HFF-Myc (cell line): ENCODE measurements around the gene OR2T11.

Experiments
- DNase-seq: peaks from one replicate; pipeline ENCODE4 v3.0.0-alpha.2; 2011; ENCODE audit warnings: low read depth; ENCODE audit errors: extremely low read depth
- H3K4me3 ChIP-seq: replicated peaks from 2 replicates; pipeline ENCODE4 v1.5.1; 2011; ENCODE audit warnings: low read depth, mild to moderate bottlenecking, control low read depth, low read length
- TF ChIP-seq, protein P1 (sequence below): IDR thresholded peaks from 2 replicates; pipeline ENCODE4 v1.5.1; 2012; ENCODE audit warnings: mild to moderate bottlenecking, low read depth, low read length, control low read depth; ENCODE audit errors: missing control alignments

Gene OR2T11

GRCh38 chr1:248597589-248597988, 37.3 kb downstream of the OR2T11 start, which contains the start of gene OR2T10:
Gene OR2T10, minus strand, starts transcription at chr1:248597700. Its CDS starts 3,932 bp downstream, at chr1:248593768.
- DNase-seq, result no peak
- no peak within 1 kb of the TSS for H3K4me3 ChIP-seq
- TF ChIP-seq, protein P1, sequence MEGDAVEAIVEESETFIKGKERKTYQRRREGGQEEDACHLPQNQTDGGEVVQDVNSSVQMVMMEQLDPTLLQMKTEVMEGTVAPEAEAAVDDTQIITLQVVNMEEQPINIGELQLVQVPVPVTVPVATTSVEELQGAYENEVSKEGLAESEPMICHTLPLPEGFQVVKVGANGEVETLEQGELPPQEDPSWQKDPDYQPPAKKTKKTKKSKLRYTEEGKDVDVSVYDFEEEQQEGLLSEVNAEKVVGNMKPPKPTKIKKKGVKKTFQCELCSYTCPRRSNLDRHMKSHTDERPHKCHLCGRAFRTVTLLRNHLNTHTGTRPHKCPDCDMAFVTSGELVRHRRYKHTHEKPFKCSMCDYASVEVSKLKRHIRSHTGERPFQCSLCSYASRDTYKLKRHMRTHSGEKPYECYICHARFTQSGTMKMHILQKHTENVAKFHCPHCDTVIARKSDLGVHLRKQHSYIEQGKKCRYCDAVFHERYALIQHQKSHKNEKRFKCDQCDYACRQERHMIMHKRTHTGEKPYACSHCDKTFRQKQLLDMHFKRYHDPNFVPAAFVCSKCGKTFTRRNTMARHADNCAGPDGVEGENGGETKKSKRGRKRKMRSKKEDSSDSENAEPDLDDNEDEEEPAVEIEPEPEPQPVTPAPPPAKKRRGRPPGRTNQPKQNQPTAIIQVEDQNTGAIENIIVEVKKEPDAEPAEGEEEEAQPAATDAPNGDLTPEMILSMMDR, result no peak

DNA sequence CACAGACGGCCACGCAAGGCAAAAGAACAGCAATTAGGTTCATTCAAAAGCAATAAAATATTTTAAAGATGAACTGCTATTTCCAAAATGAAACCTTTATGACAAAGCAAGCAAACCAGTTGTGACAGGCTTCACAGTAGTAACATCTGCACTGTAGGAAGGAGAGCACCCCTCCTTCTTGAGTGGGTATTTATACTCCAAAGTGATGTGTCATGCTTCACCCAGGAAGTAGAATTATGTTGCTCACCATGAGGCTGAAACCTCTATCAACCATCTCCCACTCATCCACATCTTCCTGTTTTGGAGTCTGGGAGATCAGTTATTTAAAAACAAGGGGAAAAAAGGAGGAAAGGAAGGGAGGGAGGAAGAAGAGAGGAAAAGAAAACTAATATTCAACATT, 38.3 kb downstream of the OR2T11 start:
- no peak overlapping the region for H3K4me3 ChIP-seq
- TF ChIP-seq, protein P1, result no peak
- no peak for DNase-seq

DNA sequence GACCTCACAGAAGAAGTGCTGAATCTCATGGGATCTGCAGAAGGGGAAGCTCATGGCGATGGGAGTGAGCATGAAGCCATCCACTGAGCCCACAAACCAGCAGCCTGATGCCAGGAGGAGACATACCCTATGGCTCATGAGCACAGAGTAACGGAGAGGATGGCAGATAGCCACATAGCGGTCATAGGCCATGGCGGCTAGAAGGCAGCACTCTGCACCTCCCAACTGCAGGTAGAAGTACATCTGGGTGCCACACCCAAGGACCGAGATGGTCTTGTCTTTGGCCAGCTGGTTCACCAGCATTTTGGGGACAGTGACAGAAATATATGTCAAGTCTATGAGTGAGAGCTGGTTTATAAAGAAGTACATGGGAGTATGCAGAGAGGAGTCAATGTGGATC, 41.7 kb downstream of the OR2T11 start:
- no peak overlapping the region for H3K4me3 ChIP-seq
- TF ChIP-seq, protein P1, result no peak

DNA sequence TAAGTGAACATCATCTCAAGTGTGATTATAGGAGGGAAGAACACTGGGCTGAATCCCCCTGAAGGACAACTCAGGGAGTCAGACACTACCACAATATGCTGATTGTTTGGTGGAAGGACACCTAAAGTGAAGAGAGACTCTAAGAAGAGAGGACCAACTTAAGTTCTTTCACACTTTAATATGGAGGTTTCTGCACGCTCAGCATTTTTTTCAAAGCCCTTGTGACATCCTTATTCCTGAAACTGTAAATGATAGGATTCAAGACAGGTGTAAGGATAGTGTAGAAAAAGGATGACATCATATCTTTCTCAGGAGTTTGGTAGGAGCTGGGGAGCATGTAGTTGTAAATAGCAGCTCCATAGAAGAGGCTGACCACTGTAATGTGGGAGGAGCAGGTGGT, 42.2 kb downstream of the OR2T11 start:
- TF ChIP-seq, protein P1, result no peak
- DNase-seq, result no peak
- H3K4me3 ChIP-seq, result no peak overlapping the region

More for the DNA sequence above, 41.7 kb downstream of the OR2T11 start:
- no peak for DNase-seq

DNA sequence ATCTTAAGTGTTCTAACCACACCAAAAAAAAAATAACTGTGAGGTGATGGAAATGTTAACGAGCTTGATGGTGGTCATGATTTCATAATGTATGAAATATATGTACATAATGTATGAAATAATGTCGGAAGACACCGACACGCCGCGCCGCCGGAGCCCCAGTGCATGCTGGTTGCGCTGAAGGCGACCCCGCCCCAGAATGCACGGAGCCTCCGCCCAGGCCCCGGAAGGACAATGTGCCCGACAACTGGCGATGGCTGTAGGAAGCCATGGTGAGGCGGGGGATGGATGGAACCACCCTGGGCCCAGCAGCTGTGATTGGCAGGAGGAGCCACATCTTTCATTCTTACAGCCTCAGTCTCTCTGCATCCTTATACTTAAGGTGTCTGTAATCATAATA, 44.8 kb downstream of the OR2T11 start:
- no peak for DNase-seq
- no peak overlapping the region for H3K4me3 ChIP-seq
- TF ChIP-seq, protein P1, result no peak

DNA sequence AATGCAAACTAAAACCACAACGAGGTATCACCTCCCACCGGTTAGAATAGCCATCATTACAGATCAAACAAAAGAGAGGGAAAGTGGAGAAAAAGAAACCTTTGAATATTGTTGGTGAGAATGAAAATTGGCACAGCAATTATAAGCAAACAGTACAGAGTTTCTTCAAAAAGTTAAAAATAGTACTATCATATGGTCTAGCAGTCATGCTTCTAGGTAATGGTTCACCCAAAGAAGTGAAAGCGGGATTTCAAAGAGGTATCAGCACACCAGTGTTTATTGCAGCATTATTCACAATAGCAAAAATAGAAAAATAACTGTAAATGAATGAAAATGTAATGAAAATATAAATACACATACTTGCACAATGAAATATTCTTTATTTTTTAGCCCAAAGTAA, 45.6 kb downstream of the OR2T11 start:
- no peak overlapping the region for H3K4me3 ChIP-seq
- TF ChIP-seq, protein P1, result no peak
- DNase-seq, result no peak

- TF ChIP-seq, protein P1, result no peak
- DNase-seq, result no peak
- H3K4me3 ChIP-seq, result no peak overlapping the region
Observed at GRCh38 chr1:248585266-248585665, 49.6 kb downstream of the OR2T11 start.
